Stomach smooth muscle (tissue), 2 donors: ENCODE results near the gene FAM76B.

Experiments used
- H3K27ac ChIP-seq: one replicate; pipeline ENCODE4 v1.7.0; 2013; ENCODE audit warnings: mild to moderate bottlenecking, low read length, inconsistent platforms
- H3K27me3 ChIP-seq, 2 donors: one replicate each; pipeline ENCODE4 v1.7.0; 2013; ENCODE audit warnings: low read length in 2 of 2; ENCODE audit not compliant: insufficient read depth in 2 of 2, control insufficient read depth in 1 of 2
- H3K36me3 ChIP-seq, 2 donors: one replicate each; pipeline ENCODE4 v1.7.0; 2013; ENCODE audit warnings: low read length in 2 of 2; ENCODE audit not compliant: control insufficient read depth in 2 of 2, insufficient read depth in 2 of 2
- H3K4me1 ChIP-seq: one replicate; pipeline ENCODE4 v1.7.0; 2013; ENCODE audit warnings: low read length; ENCODE audit not compliant: control insufficient read depth, insufficient read depth
- H3K4me3 ChIP-seq, 2 donors: one replicate each; pipeline ENCODE4 v1.7.0; 2013; ENCODE audit warnings: low read length in 2 of 2
- H3K9ac ChIP-seq, 2 donors: one replicate each; pipeline ENCODE4 v1.7.0; 2013; ENCODE audit warnings: low read length in 2 of 2, mild to moderate bottlenecking in 1 of 2
- H3K9me3 ChIP-seq, 2 donors: one replicate each; pipeline ENCODE4 v1.7.0; 2013; ENCODE audit warnings: low read length in 2 of 2; ENCODE audit not compliant: control insufficient read depth in 2 of 2
- donor health status: healthy.
- donor health status: Pancreatic carcinoma.

FAM76B gene

DNA sequence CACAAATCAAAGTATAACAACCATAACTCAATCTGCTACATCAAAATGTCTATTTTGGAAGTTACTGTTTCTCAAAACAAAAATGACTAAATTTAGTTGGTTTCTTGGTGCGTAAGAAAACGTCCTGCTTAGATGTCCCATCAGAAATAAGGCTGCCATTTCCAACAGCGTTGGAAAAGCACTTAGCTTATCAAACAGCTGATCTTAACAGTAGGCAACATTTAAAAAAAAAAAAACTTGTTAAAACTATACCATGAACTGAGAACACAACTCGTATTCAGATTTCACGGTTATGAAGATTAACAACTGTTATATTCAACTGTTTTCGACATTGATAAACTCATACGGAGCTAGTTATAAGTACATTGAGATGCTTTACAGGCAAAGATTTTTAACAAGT, 3.1 kb upstream of the FAM76B start:
- Histone ChIP-seq H3K4me1 (peaks cover 10% of the 10 kb centered on the region), H3K27ac (no peak overlapping the region), H3K9ac (no peak overlapping the region)

DNA sequence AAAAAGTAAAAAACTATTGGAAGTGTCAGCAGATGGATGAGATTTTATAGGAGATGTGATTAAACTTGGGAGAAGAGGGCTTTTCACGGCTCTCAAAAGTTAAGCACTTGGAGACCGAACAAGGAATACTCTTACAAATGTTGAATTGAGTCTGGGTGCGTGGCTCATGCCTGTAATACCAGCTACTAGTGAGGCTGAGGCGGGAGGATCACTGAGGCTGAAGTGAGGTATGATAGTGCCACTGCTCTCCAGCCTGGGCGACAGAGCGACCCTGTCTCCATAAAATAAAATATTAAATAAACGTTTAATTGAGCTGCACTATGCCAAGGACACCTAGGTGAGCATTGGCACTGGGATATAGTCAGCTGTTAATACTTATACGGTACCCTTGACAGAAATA, 2.6 kb upstream of the FAM76B start:
- H3K27ac ChIP-seq: no peak overlapping the region
- no peaks in the 10 kb centered on the region for H3K27me3 ChIP-seq
- no peak overlapping the region for H3K9ac ChIP-seq
- H3K36me3 ChIP-seq: no peaks in the 10 kb centered on the region
- peaks cover 10% of the 10 kb centered on the region for H3K4me1 ChIP-seq
- H3K9me3 ChIP-seq: no peaks in the 10 kb centered on the region
- no peak overlapping the region for H3K4me3 ChIP-seq

More for the DNA sequence above, 3.1 kb upstream of the FAM76B start:
- Histone ChIP-seq H3K9me3 (no peaks in the 10 kb centered on the region), H3K36me3 (no peaks in the 10 kb centered on the region), H3K27me3 (no peaks in the 10 kb centered on the region), H3K4me3 (no peak overlapping the region)

DNA sequence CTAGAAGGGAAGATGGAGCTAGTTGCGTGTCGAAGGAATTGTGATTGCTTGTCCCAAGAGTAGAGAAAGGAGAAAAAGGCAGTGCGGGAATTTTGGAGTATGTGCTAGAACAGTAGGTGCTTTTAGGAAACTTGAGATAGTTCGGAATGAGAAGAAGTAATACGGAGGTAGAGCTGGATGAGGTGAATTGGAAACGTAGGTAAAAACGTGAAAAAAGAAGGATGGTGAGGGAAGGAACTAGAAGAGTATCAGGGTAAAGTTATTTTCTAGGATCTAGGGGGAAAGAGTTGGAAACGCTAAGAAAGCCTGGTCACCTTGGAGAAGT, 2.1 kb upstream of the FAM76B start:
- H3K9ac ChIP-seq: peak overlapping the region in 1 of 2 donors; percentile 96
- H3K36me3 ChIP-seq: peaks cover 0 to 3% of the 10 kb centered on the region in 2 donors
- H3K4me1 ChIP-seq: peaks cover 10% of the 10 kb centered on the region
- H3K27ac ChIP-seq: no peak overlapping the region
- H3K9me3 ChIP-seq: no peaks in the 10 kb centered on the region
- peak overlapping the region; percentile 91 to 94 for H3K4me3 ChIP-seq
- H3K27me3 ChIP-seq: no peaks in the 10 kb centered on the region

DNA sequence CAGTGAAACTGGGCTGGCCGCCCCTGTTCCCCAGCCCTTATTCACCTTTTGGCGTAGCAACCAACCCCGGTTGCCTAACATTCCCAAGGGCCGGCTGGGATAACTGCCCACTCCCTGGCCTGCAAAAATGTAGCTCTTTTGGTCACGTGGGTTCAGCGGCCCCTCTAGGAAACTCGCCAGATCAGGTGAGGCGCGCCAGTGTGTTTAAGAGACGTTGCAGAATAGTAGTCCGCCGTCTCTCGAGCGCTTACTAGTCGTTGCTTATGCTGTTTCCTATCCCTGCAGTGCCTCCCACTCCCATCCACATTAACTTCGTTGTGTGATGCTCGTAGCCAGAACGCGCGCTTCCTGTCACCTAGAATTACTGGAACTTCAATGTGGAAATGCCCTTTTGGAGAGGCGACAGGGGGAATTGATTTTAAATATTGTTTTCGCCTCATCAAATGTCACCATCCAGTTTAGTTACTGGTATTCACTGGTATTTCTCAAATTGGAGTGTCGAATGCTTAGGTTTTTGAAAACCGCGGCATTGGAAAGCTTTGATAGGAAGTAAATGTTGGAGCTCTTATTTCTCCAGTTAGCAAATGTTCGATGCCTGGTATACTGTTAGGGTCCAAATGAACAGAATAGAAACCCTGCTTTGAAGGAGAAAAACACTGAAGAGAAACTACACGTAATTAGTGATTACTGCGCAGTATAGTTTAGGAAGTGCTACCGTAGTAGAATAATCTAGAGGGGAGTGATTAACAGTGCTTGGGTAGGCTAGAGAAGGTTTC, 1.5 kb upstream of the FAM76B start:
- Histone ChIP-seq H3K4me3 (peak overlapping the region; percentile 91 to 94), H3K27me3 (no peaks in the 10 kb centered on the region), H3K4me1 (peaks cover 10% of the 10 kb centered on the region), H3K9me3 (no peaks in the 10 kb centered on the region), H3K9ac (peak overlapping the region; percentile 95 to 96), H3K27ac (peak overlapping the region; percentile 96), H3K36me3 (peaks cover 0 to 4% of the 10 kb centered on the region in 2 donors)

DNA sequence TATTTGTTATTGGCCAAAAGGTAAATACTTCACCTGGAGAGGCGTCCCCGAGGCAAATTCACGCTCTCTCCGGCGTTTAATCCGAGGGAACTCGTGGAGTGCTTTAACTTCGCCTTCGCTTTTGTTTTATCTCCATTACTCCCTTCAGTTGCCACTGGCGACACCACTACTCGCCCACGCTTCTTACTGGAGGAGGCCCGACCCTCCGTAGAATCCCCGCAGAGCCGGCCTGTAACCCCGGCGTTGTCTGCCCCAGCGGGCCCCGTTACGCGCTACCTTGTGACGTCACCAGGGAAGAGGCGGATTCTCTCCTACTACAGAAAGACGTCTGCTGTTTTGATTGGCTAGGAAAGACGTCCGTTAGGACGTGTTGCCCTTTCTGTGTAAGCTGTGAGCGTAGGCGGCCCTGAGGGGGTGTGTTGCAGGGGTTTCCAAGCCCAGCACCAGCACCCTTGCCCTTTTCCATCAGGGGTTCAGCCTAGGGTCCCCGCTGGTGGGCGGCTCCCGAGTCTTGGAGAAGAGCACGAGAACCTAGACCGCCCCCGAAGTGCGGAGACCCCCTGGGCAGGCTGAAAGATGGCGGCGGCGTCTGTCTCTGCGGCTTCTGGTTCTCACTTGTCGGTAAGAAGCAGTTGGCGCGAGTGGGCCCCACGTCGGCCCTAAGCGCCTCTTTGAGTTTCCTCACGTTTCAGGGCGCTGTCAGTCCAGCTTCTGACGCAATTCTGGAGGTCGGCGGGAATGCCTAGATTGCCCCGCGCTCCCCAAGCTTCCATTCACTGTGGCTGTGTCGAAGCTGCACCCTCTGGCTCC, 746 bp upstream of the FAM76B start, which contains the start of gene CEP57:
Gene CEP57 (plus strand): TSS at position 376 of the 810 bp plus-strand sequence. CDS start 201 bp downstream, at position 577.
- peak within 1 kb of the TSS; percentile 95 to 96 for H3K9ac ChIP-seq
- no peaks in the 10 kb centered on the region for H3K27me3 ChIP-seq
- H3K9me3 ChIP-seq: no peaks in the 10 kb centered on the region
- peak within 1 kb of the TSS; percentile 96 for H3K27ac ChIP-seq
- H3K4me3 ChIP-seq: peak within 1 kb of the TSS; percentile 91 to 94
- H3K36me3 ChIP-seq: peaks cover 8 to 11% of the 10 kb centered on the region in 2 donors
- H3K4me1 ChIP-seq: peaks cover 10% of the 10 kb centered on the region

DNA sequence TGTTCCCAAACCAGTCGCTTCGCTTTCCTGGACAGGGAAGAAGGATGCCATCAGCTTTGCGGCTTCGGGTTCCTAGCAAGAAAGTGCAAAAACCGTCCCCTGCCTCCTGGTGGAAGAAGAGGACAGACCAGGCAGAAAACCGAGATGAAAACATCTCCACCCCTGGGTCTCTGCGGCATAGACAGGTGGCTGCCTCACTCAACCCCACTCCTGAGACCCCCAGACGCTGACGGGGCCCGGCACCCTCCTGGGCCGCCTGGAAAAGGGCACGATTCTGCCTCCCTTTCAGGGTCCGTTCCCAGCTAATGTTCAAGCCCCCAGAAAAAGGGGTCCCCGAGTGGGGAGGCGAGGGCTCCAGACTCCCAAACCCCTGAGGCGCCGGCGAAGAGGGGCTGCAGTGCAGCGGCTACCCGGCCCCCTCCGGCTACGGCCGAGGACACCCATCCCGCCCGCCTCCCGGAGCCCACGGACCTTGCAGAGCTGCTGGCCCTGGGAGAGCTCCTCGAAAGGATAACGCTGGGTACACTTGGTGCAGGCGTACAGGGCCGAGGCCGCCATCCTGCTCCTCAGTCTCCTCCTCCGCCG, 569 bp downstream of the FAM76B start:
- H3K4me1 ChIP-seq: peaks cover 10% of the 10 kb centered on the region
- peak overlapping the region; percentile 96 for H3K27ac ChIP-seq
- H3K36me3 ChIP-seq: peaks cover 14 to 19% of the 10 kb centered on the region in 2 donors
- no peaks in the 10 kb centered on the region for H3K9me3 ChIP-seq
- H3K27me3 ChIP-seq: no peaks in the 10 kb centered on the region
- H3K9ac ChIP-seq: peak overlapping the region; percentile 88 to 96
- peak overlapping the region; percentile 91 to 94 for H3K4me3 ChIP-seq

DNA sequence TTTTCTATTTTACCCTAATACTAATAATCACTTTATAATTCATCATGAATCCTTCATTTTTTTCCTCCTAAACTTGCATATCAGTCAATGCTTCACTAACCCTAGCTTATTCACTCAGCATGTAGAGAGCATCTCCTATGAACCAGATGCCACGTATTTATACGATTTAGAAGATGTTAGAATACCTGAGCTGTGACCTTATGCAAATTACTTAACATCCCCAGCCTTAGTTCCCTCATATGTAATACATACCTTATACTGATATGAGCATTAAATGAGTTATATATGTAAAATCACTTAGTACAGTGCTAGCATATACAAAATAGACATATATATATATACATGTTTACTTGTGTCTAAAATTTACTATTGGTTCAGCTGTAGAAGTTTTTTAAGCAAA, 9.0 kb downstream of the FAM76B start:
- H3K4me3 ChIP-seq: no peak overlapping the region
- H3K4me1 ChIP-seq: no peaks in the 10 kb centered on the region
- no peak overlapping the region for H3K9ac ChIP-seq
- H3K36me3 ChIP-seq: peaks cover 16 to 50% of the 10 kb centered on the region in 2 donors
- no peak overlapping the region for H3K27ac ChIP-seq
- H3K9me3 ChIP-seq: no peaks in the 10 kb centered on the region
- no peaks in the 10 kb centered on the region for H3K27me3 ChIP-seq

DNA sequence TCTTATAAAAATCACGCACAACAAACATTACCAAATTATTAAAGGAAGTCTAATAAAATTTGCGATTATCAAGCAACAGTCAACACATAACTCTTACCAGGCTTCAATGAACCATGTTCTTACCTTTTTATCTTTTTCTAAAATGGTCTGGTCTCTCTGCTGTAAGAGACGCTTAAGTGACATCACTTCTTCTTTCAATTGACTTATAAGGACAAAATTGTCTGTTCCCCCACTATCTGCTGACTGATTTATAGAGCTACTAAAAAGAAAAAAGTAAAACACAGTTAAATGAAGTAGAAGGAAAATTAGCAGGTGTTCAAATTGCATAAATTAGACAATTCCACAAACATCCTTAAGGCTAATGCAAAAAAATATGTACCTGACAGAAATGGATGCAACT, 10.9 kb downstream of the FAM76B start:
- H3K36me3 ChIP-seq: peaks cover 11 to 56% of the 10 kb centered on the region in 2 donors
- H3K27ac ChIP-seq: no peak overlapping the region
- no peaks in the 10 kb centered on the region for H3K4me1 ChIP-seq
- H3K27me3 ChIP-seq: no peaks in the 10 kb centered on the region
- H3K9ac ChIP-seq: no peak overlapping the region
- no peaks in the 10 kb centered on the region for H3K9me3 ChIP-seq
- H3K4me3 ChIP-seq: no peak overlapping the region

DNA sequence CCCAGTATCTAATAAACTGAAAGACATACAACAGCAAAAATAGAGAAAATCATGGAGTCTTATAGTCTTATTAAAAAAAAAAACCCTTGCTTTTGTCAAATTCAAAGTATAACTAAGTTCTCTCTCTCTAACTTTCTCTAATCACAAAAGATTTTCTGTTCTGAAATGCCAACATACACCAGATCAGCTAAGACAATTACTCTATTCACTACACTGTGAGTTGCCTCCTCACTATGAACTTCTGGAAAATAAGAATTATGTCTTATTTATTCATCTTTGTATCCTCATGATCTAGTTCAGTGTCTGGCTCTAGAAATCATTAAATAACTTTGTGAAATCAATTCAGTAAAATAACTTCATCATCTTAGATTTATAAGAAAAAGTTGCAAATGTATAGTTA, 12.7 kb downstream of the FAM76B start:
- Histone ChIP-seq H3K9ac (no peak overlapping the region), H3K4me3 (no peak overlapping the region), H3K4me1 (no peaks in the 10 kb centered on the region), H3K27me3 (no peaks in the 10 kb centered on the region), H3K36me3 (peaks cover 10 to 46% of the 10 kb centered on the region in 2 donors), H3K9me3 (no peaks in the 10 kb centered on the region), H3K27ac (no peak overlapping the region)

DNA sequence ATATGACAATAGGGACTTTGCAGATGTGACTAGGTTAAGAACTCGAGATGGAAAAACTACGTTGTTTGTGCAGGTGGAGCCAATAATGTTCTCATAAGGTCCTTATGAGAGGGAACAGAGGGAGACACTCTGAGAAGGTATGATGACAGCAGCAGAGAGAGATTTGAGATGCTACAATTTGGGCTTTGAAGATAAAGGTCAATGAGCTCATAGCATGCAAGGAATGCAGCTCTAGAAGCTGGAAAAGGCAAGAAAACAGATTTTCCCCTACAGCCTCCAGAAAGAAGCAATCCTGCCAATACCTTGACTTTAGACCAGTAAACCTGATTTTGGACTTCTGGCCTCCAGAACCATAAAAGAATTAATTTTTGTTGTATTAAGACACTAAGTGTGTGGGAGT, 21.1 kb downstream of the FAM76B start:
- Histone ChIP-seq H3K36me3 (peaks cover 6 to 10% of the 10 kb centered on the region in 2 donors), H3K9me3 (no peaks in the 10 kb centered on the region), H3K27ac (no peak overlapping the region), H3K4me1 (no peaks in the 10 kb centered on the region), H3K9ac (no peak overlapping the region), H3K27me3 (no peaks in the 10 kb centered on the region), H3K4me3 (no peak overlapping the region)
